CD1c-positive myeloid dendritic cell (primary cell): ENCODE results near the gene SLC35G4.
"Not testable (repeated sequence)": the region's sequence is repeated elsewhere in the genome, so short reads cannot be mapped to it uniquely, and the experiment has no call there.

Experiments
- DNase-seq: peaks from one replicate; pipeline ENCODE4 v3.0.0-alpha.2; 2016; ENCODE audit errors: extremely low spot score

SLC35G4 gene

GRCh38 chr18:11614042-11614441 lies 4.6 kb downstream of the SLC35G4 start:
- not testable (repeated sequence) for DNase-seq

GRCh38 chr18:11614981-11615380 lies 5.6 kb downstream of the SLC35G4 start:
- DNase-seq, result not testable (repeated sequence)

- DNase-seq, result not testable (repeated sequence)
These were observed 37.9 kb downstream of the SLC35G4 start for GRCh38 chr18:11647310-11647709.

- not testable (repeated sequence) for DNase-seq
These were observed 38.4 kb downstream of the SLC35G4 start for GRCh38 chr18:11647804-11648203.

- no peak for DNase-seq
These were observed 40.4 kb downstream of the SLC35G4 start for GRCh38 chr18:11649839-11650238.

GRCh38 chr18:11651899-11652298 lies 42.5 kb downstream of the SLC35G4 start:
- DNase-seq, result no peak

GRCh38 chr18:11653521-11653920 lies 44.1 kb downstream of the SLC35G4 start:
- DNase-seq, result no peak

GRCh38 chr18:11654736-11655605 lies 45.6 kb downstream of the SLC35G4 start:
- peak; percentile 52 for DNase-seq

GRCh38 chr18:11655606-11655932 lies 46.2 kb downstream of the SLC35G4 start:
- no peak for DNase-seq

- DNase-seq, result no peak
These were observed 47.8 kb downstream of the SLC35G4 start for GRCh38 chr18:11657152-11657551.

- DNase-seq, result no peak
These were observed 48.2 kb downstream of the SLC35G4 start for GRCh38 chr18:11657554-11657953.

GRCh38 chr18:11658019-11658418 lies 48.6 kb downstream of the SLC35G4 start:
- no peak for DNase-seq

- DNase-seq, result no peak
These were observed 49.6 kb downstream of the SLC35G4 start for GRCh38 chr18:11658989-11659388.
